Measurements from ENCODE around the gene ANKS1A. TPM values are rescaled to one million over a fixed set of nuclear protein-coding genes. Genes with fewer than 3 reads are reported as not detected.

Gene ANKS1A
- total and polyA plus RNA-seq, 11 donors = 11.0 to 49.5 (median 29.3) TPM

GRCh38 chr6:35080016-35080680 is 191.1 kb downstream of the ANKS1A start:
- H3K4me1 ChIP-seq = peaks cover 0 to 19% (median 13%) of the 10 kb centered on the region in 12 donors
- H3K36me3 ChIP-seq = peaks cover 5 to 99% (median 93%) of the 10 kb centered on the region in 9 donors
- intact Hi-C loops (cut with DNase I) = no loop called here

GRCh38 chr6:35080821-35081425 is 191.9 kb downstream of the ANKS1A start:
- Histone ChIP-seq H3K4me1 (peaks cover 0 to 19% (median 13%) of the 10 kb centered on the region in 12 donors), H3K36me3 (peaks cover 5 to 100% (median 95%) of the 10 kb centered on the region in 9 donors), H3K27ac (peak overlapping the region in 11 of 12 donors; percentile 18 to 64 (median 56)), H3K27me3 (no peaks in the 10 kb centered on the region), H3K4me3 (no peak overlapping the region), H3K9me3 (no peaks in the 10 kb centered on the region)
- intact Hi-C loops (cut with DNase I) = no loop called here
- 87 to 93% (median 90%) methylated on average over 19 to 21 of the region's 21 CpGs for WGBS, 4 donors
- ATAC-seq (peak in 2 of 4 donors; percentile 3 to 4), DNase-seq (peak in 3 of 5 donors; percentile 20 to 58 (median 26))
- TF ChIP-seq POLR2A (IDR thresholded peaks at IDR 0.05) (no peak), CTCF (IDR thresholded peaks at IDR 0.05) (no peak)

More at GRCh38 chr6:35080016-35080680, 191.1 kb downstream of the ANKS1A start:
- no peak overlapping the region for H3K27ac ChIP-seq
- no peaks in the 10 kb centered on the region for H3K27me3 ChIP-seq
- no peaks in the 10 kb centered on the region for H3K9me3 ChIP-seq
- WGBS, 4 donors = 88 to 94% (median 92%) methylated on average over 12 to 13 of the region's 13 CpGs
- DNase-seq (peak in 2 of 5 donors; percentile 8 to 51), ATAC-seq (no peak)
- no peak for TF ChIP-seq CTCF (IDR thresholded peaks at IDR 0.05)
- TF ChIP-seq POLR2A (IDR thresholded peaks at IDR 0.05) = no peak
- H3K4me3 ChIP-seq = no peak overlapping the region

- Histone ChIP-seq H3K4me1 (peaks cover 0 to 23% (median 13%) of the 10 kb centered on the region in 12 donors), H3K36me3 (peaks cover 5 to 100% (median 97%) of the 10 kb centered on the region in 9 donors), H3K27me3 (no peaks in the 10 kb centered on the region), H3K9me3 (no peaks in the 10 kb centered on the region), H3K4me3 (no peak overlapping the region), H3K27ac (peak overlapping the region in 11 of 12 donors; percentile 18 to 64 (median 56))
- DNase-seq (peak in 3 of 5 donors; percentile 11 to 26 (median 19)), ATAC-seq (peak in 2 of 4 donors; percentile 9 to 18)
- intact Hi-C loops (cut with DNase I) = no loop called here
- WGBS, 4 donors = 49 to 62% (median 53%) methylated on average over 13 of the region's 13 CpGs
- TF ChIP-seq CTCF (IDR thresholded peaks at IDR 0.05) (no peak), POLR2A (IDR thresholded peaks at IDR 0.05) (no peak)
These were observed 192.4 kb downstream of the ANKS1A start for GRCh38 chr6:35081426-35081851.

- ATAC-seq (no peak), DNase-seq (peak in 2 of 5 donors; percentile 5 to 17)
- TF ChIP-seq POLR2A (IDR thresholded peaks at IDR 0.05) (no peak), CTCF (IDR thresholded peaks at IDR 0.05) (no peak)
- H3K36me3 ChIP-seq = peaks cover 5 to 100% (median 99%) of the 10 kb centered on the region in 9 donors
- H3K27me3 ChIP-seq = no peaks in the 10 kb centered on the region
- no peak overlapping the region for H3K4me3 ChIP-seq
- H3K9me3 ChIP-seq = no peaks in the 10 kb centered on the region
- peaks cover 0 to 30% (median 14%) of the 10 kb centered on the region in 12 donors for H3K4me1 ChIP-seq
- 64 to 73% (median 68%) methylated on average over 15 to 19 of the region's 19 CpGs for WGBS, 4 donors
- H3K27ac ChIP-seq = peak overlapping the region in 11 of 12 donors; percentile 18 to 64 (median 56)
- intact Hi-C loops (cut with DNase I) = no loop called here
These were observed 193.1 kb downstream of the ANKS1A start for GRCh38 chr6:35082046-35082732.
